HCT116 (cell line): Measurements from ENCODE around the gene TMEM132E. TPM values are rescaled to one million over a fixed set of nuclear protein-coding genes. Genes with fewer than 3 reads are reported as not detected.

Source experiments
- ATAC-seq: fragments of 200-7000 bp; cut with Tn5 transposase; 2 replicates; pipeline ENCODE4 v1.9.1; 2020; ENCODE audit warnings: mild to moderate bottlenecking, moderate library complexity
- BruUV-seq: library from RNA; stranded (reverse); fragments of 400-500 nt; replicated peaks from 2 replicates; lab custom pipeline; 2021; lab: Mats Ljungman, UMichigan
- CTCF ChIA-PET: fragments of 300-600 bp; sonication (Branson Sonifier 250); formaldehyde crosslinking; loops from one replicate; lab custom pipeline; 2021; ENCODE audit warnings: antibody characterized with exemption; lab: Charles Lee
- POLR2A ChIA-PET: fragments of 300-600, 350-600 bp; sonication (Branson Sonifier 250); formaldehyde crosslinking; loops from one replicate; lab custom pipeline; 2021; ENCODE audit warnings: antibody characterized with exemption; lab: Charles Lee
- RAD21 ChIA-PET, 2 experiments: fragments of 300-600 bp; sonication (Branson Sonifier 250); formaldehyde crosslinking; loops; one replicate each; lab custom pipeline; 2023; ENCODE audit warnings: low total read pairs in 2 of 2; ENCODE audit not compliant: uncharacterized antibody in 2 of 2, unreplicated experiment in 2 of 2, low non-redundant PET in 1 of 2; lab: Charles Lee
- DNase-seq: peaks from one replicate; pipeline ENCODE4 v3.0.0-alpha.2; 2010; ENCODE audit warnings: low read depth, low spot score
- H2AFZ ChIP-seq: fragments of 200-600 bp; shearing (Covaris generic), sonication (generic); 2 replicates; pipeline ENCODE4 v1.6.1; 2017; ENCODE audit warnings: low read depth, mixed run types, mixed read lengths, antibody characterized with exemption, low read length; ENCODE audit not compliant: poor library complexity, severe bottlenecking
- H3K27ac ChIP-seq: 2 replicates; pipeline ENCODE4 v1.5.1; 2012; ENCODE audit warnings: low read depth, low read length
- H3K27me3 ChIP-seq: fragments of 200-600 bp; sonication (generic); 2 replicates; pipeline ENCODE4 v1.6.1; 2016; ENCODE audit warnings: mixed run types, low read length, mixed read lengths; ENCODE audit not compliant: insufficient read depth
- H3K36me3 ChIP-seq, 2 experiments: fragments of 200-500 bp in 1 of 2; fragments of 200-600 bp in 1 of 2; sonication (Bioruptor generic) in 1 of 2; sonication (generic) in 1 of 2; 2 replicates each; pipeline versions ENCODE4 v1.5.1 to v1.6.1; 2014 to 2016; ENCODE audit warnings: low read length in 2 of 2, inconsistent platforms in 1 of 2, mixed read lengths in 1 of 2, mixed run types in 1 of 2; ENCODE audit not compliant: insufficient read depth in 2 of 2, control insufficient read depth in 1 of 2
- H3K4me1 ChIP-seq, 2 experiments: fragments of 200-600 bp in 1 of 2; sonication (generic) in 1 of 2; 2 replicates each; pipeline versions ENCODE4 v1.5.1 to v1.6.1; 2012 to 2017; ENCODE audit warnings: low read length in 2 of 2, inconsistent platforms in 1 of 2, mild to moderate bottlenecking in 1 of 2, mixed read lengths in 1 of 2, mixed run types in 1 of 2, moderate library complexity in 1 of 2; ENCODE audit not compliant: insufficient read depth in 2 of 2, control insufficient read depth in 1 of 2
- H3K4me2 ChIP-seq: fragments of 200-600 bp; sonication (generic); 2 replicates; pipeline ENCODE4 v1.6.1; 2017; ENCODE audit warnings: mixed run types, low read length, mixed read lengths
- H3K4me3 ChIP-seq, 2 experiments: fragments of 200-600 bp in 1 of 2; sonication (generic) in 1 of 2; replicated peaks in 1 of 2; 2 replicates each; pipeline ENCODE4 v1.5.1; 2011 to 2016; ENCODE audit warnings: low read length in 2 of 2, control low read depth in 1 of 2, low read depth in 1 of 2, mild to moderate bottlenecking in 1 of 2, mixed read lengths in 1 of 2, mixed run types in 1 of 2
- H3K79me2 ChIP-seq: fragments of 200-600 bp; sonication (generic); 2 replicates; pipeline ENCODE4 v1.6.1; 2017; ENCODE audit warnings: mild to moderate bottlenecking, mixed run types, low read length, moderate library complexity, mixed read lengths; ENCODE audit not compliant: insufficient read depth
- H3K9ac ChIP-seq: fragments of 200-600 bp; sonication (generic); 2 replicates; pipeline ENCODE4 v1.6.1; 2016; ENCODE audit warnings: low read length, mixed read lengths
- H3K9me2 ChIP-seq: fragments of 200-600 bp; sonication (generic), shearing (Covaris generic); 2 replicates; pipeline ENCODE4 v1.6.1; 2017; ENCODE audit warnings: mixed run types, mild to moderate bottlenecking, moderate library complexity; ENCODE audit not compliant: insufficient read depth
- H3K9me3 ChIP-seq, 2 experiments: fragments of 200-500 bp in 1 of 2; fragments of 200-600 bp in 1 of 2; sonication (Bioruptor generic) in 1 of 2; sonication (generic) in 1 of 2; 2 replicates each; pipeline ENCODE4 v1.6.1; 2014 to 2017; ENCODE audit warnings: low read length in 2 of 2, mixed read lengths in 2 of 2, inconsistent platforms in 1 of 2, low read depth in 1 of 2, mild to moderate bottlenecking in 1 of 2, mixed run types in 1 of 2, moderate library complexity in 1 of 2; ENCODE audit not compliant: control insufficient read depth in 1 of 2, insufficient read depth in 1 of 2
- H4K20me1 ChIP-seq: fragments of 200-600 bp; sonication (generic), shearing (Covaris generic); 2 replicates; pipeline ENCODE4 v1.6.1; 2017; ENCODE audit warnings: mixed run types, mild to moderate bottlenecking, moderate library complexity; ENCODE audit not compliant: insufficient read depth
- EZH2 ChIP-seq: fragments of 200-600 bp; sonication (generic); IDR thresholded peaks from 2 replicates; pipeline ENCODE4 v1.6.1; 2017; ENCODE audit warnings: antibody characterized with exemption, mixed run types
- ZFX ChIP-seq: fragments of 450-650 bp; IDR thresholded peaks from 2 replicates; pipeline ENCODE4 v1.6.1; 2017
- intact Hi-C: fragments of 100-400 bp; cut with micrococcal nuclease; formaldehyde crosslinking; loops from 2 replicates; pipeline ENCODE4 v1.10.0; 2022
- total RNA-seq: library from RNA; stranded (reverse); gene quantifications from one replicate; pipeline ENCODE4 v1.2.1, GENCODE V29; 2021; ENCODE audit not compliant: unreplicated experiment
- TF ChIP-seq, protein P1 (sequence below): IDR thresholded peaks from 2 replicates; pipeline ENCODE4 v1.6.1; 2011; ENCODE audit warnings: mild to moderate bottlenecking, low read length, moderate library complexity; ENCODE audit not compliant: insufficient replicate concordance; ENCODE audit errors: extremely low read depth

The TMEM132E gene
- total RNA-seq, 1 experiment from 2014 or later, result not detected

DNA sequence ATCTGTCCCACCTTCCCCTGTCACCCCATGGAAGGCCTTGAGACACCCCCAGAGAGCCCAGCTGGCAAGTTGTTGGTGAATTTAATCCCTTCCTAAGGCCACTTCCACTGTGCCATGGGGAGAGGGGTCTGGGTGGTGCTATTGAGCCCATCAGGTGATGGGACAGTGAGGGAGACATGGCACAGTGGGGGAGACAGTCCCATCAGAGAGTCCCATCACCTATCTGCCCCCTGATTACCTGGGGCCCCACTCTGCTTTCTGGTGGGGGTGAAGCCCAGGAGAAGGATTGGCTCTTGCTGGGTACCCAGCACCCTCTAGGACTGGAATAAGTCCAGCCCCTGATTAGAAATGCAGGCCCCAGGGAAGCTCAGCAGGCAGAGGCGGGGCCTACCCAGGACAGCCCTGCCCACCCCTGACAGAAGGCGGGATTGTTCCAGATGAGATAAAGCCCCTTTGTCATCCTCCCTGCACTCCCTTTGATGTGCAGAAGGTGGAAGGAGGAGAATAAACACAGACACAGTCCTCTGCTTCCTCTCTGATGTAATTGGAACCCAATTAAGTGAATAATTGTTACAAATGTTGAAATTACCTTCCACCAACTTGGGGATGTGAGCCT is 18.9 kb downstream of the TMEM132E start:
- no peak overlapping the region for H3K4me3 ChIP-seq
- intact Hi-C loops, result no loop called here
- ChIA-PET POLR2A (no interaction called here), CTCF (no interaction called here), RAD21 (no interaction called here)
- no peak overlapping the region for H3K27ac ChIP-seq
- H3K4me1 ChIP-seq, result no peaks in the 10 kb centered on the region
- DNase-seq (no peak), ATAC-seq (peak; percentile 77)
- TF ChIP-seq EZH2, result no peak
- TF ChIP-seq, protein P1, sequence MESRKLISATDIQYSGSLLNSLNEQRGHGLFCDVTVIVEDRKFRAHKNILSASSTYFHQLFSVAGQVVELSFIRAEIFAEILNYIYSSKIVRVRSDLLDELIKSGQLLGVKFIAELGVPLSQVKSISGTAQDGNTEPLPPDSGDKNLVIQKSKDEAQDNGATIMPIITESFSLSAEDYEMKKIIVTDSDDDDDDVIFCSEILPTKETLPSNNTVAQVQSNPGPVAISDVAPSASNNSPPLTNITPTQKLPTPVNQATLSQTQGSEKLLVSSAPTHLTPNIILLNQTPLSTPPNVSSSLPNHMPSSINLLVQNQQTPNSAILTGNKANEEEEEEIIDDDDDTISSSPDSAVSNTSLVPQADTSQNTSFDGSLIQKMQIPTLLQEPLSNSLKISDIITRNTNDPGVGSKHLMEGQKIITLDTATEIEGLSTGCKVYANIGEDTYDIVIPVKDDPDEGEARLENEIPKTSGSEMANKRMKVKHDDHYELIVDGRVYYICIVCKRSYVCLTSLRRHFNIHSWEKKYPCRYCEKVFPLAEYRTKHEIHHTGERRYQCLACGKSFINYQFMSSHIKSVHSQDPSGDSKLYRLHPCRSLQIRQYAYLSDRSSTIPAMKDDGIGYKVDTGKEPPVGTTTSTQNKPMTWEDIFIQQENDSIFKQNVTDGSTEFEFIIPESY, result no peak
- H3K9ac ChIP-seq, result no peak overlapping the region
- H3K36me3 ChIP-seq, result no peaks in the 10 kb centered on the region
- BruUV-seq, result no TSS peak
- H4K20me1 ChIP-seq, result no peaks in the 10 kb centered on the region
- peaks cover 28% of the 10 kb centered on the region for H3K27me3 ChIP-seq
- H3K9me3 ChIP-seq, result no peaks in the 10 kb centered on the region
- H2AFZ ChIP-seq, result no peak overlapping the region
- no peaks in the 10 kb centered on the region for H3K79me2 ChIP-seq
- H3K9me2 ChIP-seq, result no peaks in the 10 kb centered on the region
- no peak overlapping the region for H3K4me2 ChIP-seq

DNA sequence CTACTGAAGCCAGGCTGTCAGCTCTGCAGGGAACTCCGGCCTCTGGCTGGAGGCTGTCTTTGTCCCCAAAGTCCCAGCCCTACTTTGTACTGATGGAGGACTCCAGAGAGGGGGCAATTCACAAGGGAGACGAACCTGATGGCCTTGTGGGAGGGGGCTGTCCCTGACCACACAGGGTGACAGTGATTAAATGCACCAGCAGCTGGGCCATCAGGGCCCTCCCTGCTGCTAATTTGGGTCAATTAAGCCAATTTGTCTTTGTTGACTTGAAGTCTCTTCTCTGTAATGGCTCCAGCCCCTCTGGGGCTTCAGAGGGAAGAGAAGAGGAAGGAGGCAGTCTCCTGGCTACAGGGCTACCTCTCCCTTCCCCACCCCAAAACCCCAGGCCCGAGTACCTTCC is 22.0 kb downstream of the TMEM132E start:
- Histone ChIP-seq H3K4me3 (no peak overlapping the region), H3K27ac (no peak overlapping the region), H3K4me1 (no peaks in the 10 kb centered on the region), H3K9ac (no peak overlapping the region), H4K20me1 (no peaks in the 10 kb centered on the region), H3K9me3 (no peaks in the 10 kb centered on the region), H3K79me2 (no peaks in the 10 kb centered on the region), H3K36me3 (no peaks in the 10 kb centered on the region), H3K4me2 (no peak overlapping the region), H3K27me3 (peaks cover 1% of the 10 kb centered on the region; the same call in 1 of the 2 replicates), H2AFZ (no peak overlapping the region), H3K9me2 (no peaks in the 10 kb centered on the region)
- DNase-seq, result no peak
- intact Hi-C loops, result no loop called here
- no peak for ATAC-seq
- no peak for TF ChIP-seq ZFX
- ChIA-PET CTCF (no interaction called here), POLR2A (no interaction called here), RAD21 (no interaction called here)
- no TSS peak for BruUV-seq
